Measurements from ENCODE around the gene GCNA.

GCNA gene

GRCh38 chrX:71616672-71617529 is 38.7 kb downstream of the GCNA start:
- peak; percentile 28 for DNase-seq

GRCh38 chrX:71617742-71618141 is 39.5 kb downstream of the GCNA start:
- DNase-seq, result no peak

DNA sequence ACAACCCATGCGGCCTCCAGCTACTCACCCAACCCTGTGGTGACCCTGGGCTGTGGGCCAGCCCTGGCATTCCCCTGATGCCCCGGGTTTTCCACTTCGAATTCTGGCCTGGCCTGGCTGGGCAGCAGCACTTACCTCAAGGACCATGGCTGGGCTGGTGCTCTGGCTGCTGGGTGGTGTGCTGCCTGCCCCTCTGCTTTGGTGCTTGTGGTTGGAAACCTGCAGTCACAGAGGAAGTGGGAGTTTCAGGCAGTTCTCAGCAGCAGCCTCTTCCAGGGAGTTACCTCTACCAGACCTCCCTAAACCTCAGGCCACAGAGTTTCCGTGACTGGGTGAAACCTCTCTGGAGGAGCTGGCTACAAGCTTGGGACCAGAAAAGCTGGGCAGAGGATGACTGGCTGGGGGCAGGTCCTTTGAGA is 40.1 kb downstream of the GCNA start, which contains the start of gene CXCR3:
Gene CXCR3, minus strand, starts transcription at position 209 of the 419 bp plus-strand sequence. Its CDS starts 62 bp downstream, at position 147.
- peak; percentile 73 for DNase-seq

DNA sequence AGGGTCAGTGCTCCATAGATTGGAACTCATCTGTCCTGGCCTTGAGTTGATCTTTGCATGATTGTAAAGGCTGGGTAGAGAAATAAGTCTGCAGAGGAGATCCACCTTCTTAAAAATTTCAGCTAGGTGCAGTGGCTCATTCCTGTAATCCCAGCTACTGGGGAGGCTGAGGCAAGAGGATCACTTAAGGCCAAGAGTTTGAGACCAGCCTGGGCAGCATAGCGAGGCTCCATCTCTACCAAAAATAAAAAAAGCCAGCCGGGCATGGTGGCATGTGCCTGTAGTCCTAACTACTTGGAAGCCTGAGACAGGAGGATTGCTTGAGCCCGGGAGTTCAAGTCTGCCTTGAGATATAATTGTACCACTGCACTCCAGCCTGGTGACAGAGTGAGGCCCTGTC is 40.5 kb downstream of the GCNA start:
- no peak for DNase-seq

- DNase-seq, result peak; percentile 72
Measured at GRCh38 chrX:71619193-71619592, 41.0 kb downstream of the GCNA start.

DNA sequence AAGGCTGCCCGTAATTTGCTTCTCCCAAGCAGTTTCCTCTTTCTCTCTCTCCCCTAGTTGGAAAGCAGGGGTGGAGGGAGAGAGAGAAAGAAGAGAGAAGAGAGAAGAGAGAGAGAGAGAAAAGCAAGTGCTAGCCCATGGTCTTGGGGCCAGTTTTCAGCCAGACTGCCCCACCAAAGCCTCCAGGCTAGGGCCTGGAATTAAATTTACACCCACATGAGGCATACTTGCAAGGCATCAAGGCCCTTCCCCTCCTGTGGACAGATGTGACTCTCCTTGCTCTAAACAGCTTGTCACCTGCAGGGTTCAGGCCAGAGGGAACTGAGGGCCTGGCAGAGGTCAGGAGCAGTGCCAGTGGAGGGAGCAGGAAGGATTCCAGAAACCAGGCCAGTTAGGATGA is 41.7 kb downstream of the GCNA start:
- no peak for DNase-seq

DNA sequence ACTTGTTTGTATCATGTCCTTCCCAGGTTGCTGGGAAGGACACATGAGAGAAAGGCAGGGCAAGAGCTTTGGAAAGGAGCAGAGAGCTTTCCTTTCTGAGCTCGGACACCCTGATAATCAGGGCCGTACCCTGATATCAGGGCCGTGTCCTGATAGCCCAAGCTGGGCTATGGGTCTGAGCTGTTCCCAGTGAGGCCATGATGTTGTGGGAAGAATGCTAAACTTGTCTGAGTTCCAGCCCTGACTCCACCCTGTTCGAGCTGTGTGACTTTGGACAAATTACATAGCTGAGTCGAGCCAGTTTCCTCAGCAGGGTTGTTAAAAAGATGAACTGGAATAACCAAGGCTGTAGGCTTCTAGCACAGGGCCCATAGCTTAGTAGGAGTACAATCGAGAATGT is 43.4 kb downstream of the GCNA start:
- no peak for DNase-seq

DNA sequence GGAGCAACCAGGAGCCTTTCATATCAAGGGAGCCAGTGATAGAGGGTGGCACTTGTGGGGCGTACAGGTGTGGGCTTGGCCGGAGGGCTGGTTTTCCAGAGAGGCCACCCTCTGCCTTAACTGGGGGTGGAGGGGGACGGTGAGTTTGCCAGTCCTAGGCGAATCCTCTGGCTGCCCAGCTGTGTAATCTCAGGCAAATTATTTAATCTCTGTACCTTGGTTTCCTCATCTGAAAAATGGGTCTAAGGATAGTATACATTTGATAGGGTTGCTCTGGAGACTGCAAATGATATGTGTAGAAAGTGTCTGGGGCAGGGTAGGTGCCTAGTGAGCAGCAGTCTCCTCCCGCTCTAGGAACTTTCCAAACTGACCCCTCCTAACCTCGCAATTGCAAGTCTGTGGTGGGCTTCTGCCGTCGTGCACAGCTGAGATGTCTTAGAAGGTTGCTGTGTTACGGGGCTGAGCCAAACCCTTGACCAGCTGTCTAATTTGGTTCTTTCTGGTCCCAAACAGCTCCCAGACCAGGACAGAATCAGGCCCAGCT is 43.9 kb downstream of the GCNA start:
- no peak for DNase-seq

DNA sequence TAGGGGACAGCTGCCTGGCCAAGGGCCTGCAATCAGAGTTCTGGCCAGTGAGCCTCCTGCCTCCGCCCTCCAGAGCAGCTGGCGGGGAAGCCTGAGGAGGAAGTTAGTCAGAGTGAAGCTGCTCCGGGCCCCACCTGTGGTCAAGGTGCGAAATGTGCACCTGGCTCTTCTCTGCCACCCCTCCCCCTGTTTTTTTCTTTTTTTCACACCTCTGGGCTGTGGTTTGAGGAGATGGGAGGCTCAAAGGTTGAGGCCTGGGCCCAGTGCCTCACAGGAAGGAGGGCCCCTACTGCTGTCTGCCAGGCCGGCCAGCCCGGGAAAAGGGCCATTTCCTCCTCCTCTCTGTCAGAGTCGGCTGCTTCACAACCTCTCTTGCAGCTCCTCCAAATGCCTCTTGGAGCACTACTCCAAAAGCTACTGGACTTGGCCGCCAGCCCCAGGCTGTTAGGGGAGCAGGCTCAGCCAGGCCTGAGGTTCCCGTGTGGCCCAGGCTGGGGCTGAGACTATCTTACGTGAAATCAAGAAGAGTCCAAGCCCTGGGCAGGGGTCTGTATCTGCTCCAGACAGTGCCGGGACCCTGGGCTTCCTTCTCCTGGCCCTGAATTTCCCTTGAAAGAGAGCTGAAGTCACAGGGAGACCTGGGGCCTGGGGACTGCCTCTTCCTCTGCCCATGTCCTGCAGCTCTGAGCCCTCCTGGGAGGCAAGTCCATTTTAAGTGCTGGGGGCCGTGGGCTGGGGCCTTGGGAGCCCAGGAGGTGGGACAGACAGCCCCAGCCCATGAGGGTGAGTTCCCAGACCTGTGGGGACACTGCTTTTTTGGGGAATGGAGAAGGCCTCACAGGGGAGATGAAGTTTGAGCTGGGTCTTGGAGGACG is 44.6 kb downstream of the GCNA start:
- DNase-seq, result peak; percentile 70

GRCh38 chrX:71623714-71624113 is 45.5 kb downstream of the GCNA start:
- no peak for DNase-seq

DNA sequence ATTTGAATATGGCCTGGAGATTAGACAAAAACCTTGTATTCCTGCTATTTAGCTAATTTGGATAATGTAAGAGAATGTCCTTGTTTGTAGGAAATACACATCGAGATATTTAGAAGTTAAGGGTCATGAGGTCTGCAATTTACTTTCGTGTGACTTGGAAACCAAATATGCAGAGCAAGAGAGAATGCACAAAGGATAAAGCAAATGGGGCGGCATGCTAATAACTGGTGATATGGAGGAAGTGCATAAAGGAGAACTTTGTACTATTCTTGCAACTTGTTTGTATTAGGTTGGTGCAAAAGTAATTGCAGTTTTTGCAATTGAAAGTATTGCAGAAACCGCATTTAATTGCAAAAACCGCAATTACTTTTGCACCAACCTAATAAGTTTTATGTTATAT is 47.2 kb downstream of the GCNA start:
- DNase-seq, result no peak

- DNase-seq, result no peak
Measured at GRCh38 chrX:71626576-71626975, 48.3 kb downstream of the GCNA start.

DNA sequence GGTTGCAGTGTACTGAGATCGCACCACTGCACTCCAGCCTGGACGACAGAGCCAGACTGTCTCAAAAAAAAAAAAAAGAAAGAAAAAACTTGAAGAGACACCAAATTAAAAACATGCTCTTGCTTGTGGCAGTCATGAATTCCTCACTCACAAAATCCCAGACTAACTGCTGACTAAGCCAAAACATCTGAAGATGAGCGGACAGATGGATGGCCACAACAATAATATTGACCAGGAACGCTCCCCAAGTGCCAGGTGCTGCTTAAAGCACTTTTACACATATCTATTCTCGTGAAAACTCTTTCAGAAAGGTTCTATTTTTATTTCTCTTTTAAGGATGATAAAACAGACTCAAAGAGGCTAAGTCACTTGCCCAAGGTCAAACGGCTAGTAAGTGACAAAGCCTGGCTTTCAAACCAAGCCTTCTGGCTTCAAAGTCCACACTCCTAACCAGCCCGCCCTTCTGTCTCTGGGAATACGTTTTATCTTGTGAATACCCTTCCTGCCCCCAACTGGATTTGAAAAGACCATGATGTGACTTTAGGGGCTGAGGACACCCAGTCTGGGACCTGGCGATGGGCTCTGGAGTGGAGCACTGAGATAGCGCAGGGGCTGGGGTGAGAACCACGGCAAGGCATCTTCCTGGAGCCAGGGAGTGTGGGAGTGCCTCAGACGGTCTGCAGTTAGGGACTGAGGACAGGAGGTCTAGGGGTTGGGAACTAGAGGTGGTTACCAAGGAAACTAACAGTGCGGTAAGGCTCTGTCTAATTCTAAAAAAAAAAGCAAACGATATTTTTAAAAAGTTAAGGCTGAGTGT is 49.6 kb downstream of the GCNA start:
- DNase-seq, result no peak

- no peak for DNase-seq
Measured at GRCh38 chrX:71629467-71629866, 51.2 kb downstream of the GCNA start.

DNA sequence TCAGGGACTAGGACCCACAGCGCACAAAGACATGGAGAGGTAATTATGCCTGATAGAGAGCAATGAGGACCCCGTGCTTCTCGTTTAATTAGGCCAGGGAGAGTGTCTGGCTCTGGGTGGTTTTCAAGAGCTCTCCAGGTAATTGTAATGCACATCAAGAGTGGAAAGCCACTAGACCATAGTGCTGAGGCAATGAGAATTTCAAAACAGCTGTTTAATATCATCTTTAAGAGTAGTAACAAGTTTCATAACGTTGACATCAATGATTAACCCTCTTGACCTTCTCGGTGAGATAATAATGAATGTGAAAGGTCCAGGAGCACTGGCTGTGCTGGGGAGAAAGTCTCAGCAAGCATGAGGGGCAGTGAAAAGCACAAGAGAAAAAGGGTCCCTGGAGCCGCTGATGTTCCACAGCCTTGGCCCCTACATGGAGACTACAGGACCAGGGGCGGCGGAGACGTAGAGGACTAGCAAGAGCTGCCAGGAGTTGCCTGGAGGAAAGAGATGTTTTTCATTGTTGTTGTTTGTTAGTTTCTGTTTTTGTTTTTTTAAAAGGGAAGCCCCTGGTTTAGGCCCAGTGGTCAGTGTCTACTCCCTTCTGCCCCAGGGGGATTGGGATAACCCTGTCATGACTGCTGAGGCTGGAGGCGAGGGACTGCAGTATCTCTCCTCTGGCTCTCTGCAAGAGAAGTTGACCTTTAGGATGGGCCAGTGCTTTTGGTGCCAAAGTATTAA is 54.9 kb downstream of the GCNA start:
- DNase-seq, result no peak

GRCh38 chrX:71634366-71634765 is 56.1 kb downstream of the GCNA start:
- DNase-seq, result no peak

- no peak for DNase-seq
Measured at GRCh38 chrX:71636438-71637252, 58.4 kb downstream of the GCNA start.

- DNase-seq, result no peak
Measured at GRCh38 chrX:71637253-71637618, 59.0 kb downstream of the GCNA start.

GRCh38 chrX:71637848-71638247 is 59.6 kb downstream of the GCNA start:
- DNase-seq, result no peak

GRCh38 chrX:71638409-71638808 is 60.2 kb downstream of the GCNA start:
- DNase-seq, result no peak

- DNase-seq, result no peak
Measured at GRCh38 chrX:71640002-71640401, 61.8 kb downstream of the GCNA start.
